ENCODE results near the gene HYAL3. TPM values are rescaled to one million over a fixed set of nuclear protein-coding genes. Genes with fewer than 3 reads are reported as not detected.

The HYAL3 gene
- total and polyA plus RNA-seq, 2 of the 13 experiments (the other 11 are each of a cell fraction or from before 2014, with no cell fraction given): 5.5 to 10.4 TPM

GRCh38 chr3:50337175-50337861 is 38.1 kb upstream of the HYAL3 start (continued):
- TF ChIP-seq, protein P1, sequence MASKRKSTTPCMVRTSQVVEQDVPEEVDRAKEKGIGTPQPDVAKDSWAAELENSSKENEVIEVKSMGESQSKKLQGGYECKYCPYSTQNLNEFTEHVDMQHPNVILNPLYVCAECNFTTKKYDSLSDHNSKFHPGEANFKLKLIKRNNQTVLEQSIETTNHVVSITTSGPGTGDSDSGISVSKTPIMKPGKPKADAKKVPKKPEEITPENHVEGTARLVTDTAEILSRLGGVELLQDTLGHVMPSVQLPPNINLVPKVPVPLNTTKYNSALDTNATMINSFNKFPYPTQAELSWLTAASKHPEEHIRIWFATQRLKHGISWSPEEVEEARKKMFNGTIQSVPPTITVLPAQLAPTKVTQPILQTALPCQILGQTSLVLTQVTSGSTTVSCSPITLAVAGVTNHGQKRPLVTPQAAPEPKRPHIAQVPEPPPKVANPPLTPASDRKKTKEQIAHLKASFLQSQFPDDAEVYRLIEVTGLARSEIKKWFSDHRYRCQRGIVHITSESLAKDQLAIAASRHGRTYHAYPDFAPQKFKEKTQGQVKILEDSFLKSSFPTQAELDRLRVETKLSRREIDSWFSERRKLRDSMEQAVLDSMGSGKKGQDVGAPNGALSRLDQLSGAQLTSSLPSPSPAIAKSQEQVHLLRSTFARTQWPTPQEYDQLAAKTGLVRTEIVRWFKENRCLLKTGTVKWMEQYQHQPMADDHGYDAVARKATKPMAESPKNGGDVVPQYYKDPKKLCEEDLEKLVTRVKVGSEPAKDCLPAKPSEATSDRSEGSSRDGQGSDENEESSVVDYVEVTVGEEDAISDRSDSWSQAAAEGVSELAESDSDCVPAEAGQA (IDR thresholded peaks at IDR 0.05; ENCODE audit: low read depth): no peak; the same call in 1 of the 2 replicates
- TF ChIP-seq, protein P1 (CRISPR knock-in tag; IDR thresholded peaks at IDR 0.05; ENCODE audit: borderline replicate concordance): peak; percentile 37; the same call in 1 of the 2 replicates
- TF ChIP-seq ZNF713 (CRISPR knock-in tag; IDR thresholded peaks at IDR 0.05): peak; percentile 95; the same call in 1 of the 2 replicates
- TF ChIP-seq ZNF282 (IDR thresholded peaks at IDR 0.05; ENCODE audit: partially characterized antibody): no peak
- TF ChIP-seq HNRNPH1 (optimal IDR thresholded peaks at IDR 0.05; ENCODE audit: low read depth, low read length): no peak
- peak; percentile 70 for TF ChIP-seq ZNF350 (CRISPR knock-in tag; IDR thresholded peaks at IDR 0.05; ENCODE audit: borderline replicate concordance, low read depth)
- peak; percentile 90; the same call in 1 of the 2 replicates for TF ChIP-seq GTF3A (CRISPR knock-in tag; conservative IDR thresholded peaks at IDR 0.05)
- peak; percentile 53; the same call in 1 of the 2 replicates for TF ChIP-seq ZBTB26 (CRISPR knock-in tag; IDR thresholded peaks at IDR 0.05; ENCODE audit: borderline replicate concordance)
- TF ChIP-seq KLF16 (CRISPR knock-in tag; IDR thresholded peaks at IDR 0.05): peak in 1 of 2 experiments; percentile 47; a peak in 2 of 4 replicates
- TF ChIP-seq ZZZ3 (CRISPR knock-in tag; IDR thresholded peaks at IDR 0.05; ENCODE audit: borderline replicate concordance): no peak
- TF ChIP-seq TAF1 (CRISPR knock-in tag; IDR thresholded peaks at IDR 0.05): peak; percentile 89
- peak; percentile 99 for TF ChIP-seq ATF2 (CRISPR knock-in tag; IDR thresholded peaks at IDR 0.05)
- TF ChIP-seq CHD4 (IDR thresholded peaks at IDR 0.05; ENCODE audit: borderline replicate concordance, low read length): no peak
- TF ChIP-seq ZNF883 (CRISPR knock-in tag; IDR thresholded peaks at IDR 0.05; ENCODE audit: not compliant biosample characterization): peak; percentile 59
- no peak for TF ChIP-seq ZNF121 (CRISPR knock-in tag; IDR thresholded peaks at IDR 0.05)
- TF ChIP-seq, protein P2, sequence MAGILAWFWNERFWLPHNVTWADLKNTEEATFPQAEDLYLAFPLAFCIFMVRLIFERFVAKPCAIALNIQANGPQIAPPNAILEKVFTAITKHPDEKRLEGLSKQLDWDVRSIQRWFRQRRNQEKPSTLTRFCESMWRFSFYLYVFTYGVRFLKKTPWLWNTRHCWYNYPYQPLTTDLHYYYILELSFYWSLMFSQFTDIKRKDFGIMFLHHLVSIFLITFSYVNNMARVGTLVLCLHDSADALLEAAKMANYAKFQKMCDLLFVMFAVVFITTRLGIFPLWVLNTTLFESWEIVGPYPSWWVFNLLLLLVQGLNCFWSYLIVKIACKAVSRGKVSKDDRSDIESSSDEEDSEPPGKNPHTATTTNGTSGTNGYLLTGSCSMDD (CRISPR knock-in tag; IDR thresholded peaks at IDR 0.05): no peak
- no peak; the same call in 1 of the 2 replicates for TF ChIP-seq RAD21 (CRISPR knock-in tag; IDR thresholded peaks at IDR 0.05)
- 0 out of 2 replicates have a peak, but pooled peaks have one; percentile 46 for TF ChIP-seq ARID2 (CRISPR knock-in tag; IDR thresholded peaks at IDR 0.05; ENCODE audit: borderline replicate concordance)
